ENCODE results near the gene PARD3B.
"Not testable (repeated sequence)": the region's sequence is repeated elsewhere in the genome, so short reads cannot be mapped to it uniquely, and the experiment has no call there.

PARD3B gene

DNA sequence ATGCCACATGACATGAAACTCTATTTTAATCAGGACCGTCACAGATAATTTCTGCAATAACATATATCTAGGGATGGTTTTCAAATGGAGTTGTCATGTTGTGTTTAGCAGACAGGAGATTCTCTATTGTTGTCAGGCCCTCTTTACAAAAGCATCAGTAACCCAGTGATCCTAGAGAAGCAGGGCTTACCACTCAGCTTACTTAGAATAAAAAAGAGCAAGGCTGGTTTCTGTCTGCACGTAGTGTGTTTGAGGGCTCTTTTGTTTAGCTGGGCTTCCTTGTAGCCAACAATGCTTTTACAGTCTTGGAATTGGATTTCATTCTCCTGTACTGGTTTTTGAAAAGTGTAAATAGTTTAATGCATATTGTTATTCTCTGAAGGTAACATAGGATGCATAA, 926.5 kb downstream of the PARD3B start:
- no peak for DNase-seq (ENCODE audit: low spot score)

DNA sequence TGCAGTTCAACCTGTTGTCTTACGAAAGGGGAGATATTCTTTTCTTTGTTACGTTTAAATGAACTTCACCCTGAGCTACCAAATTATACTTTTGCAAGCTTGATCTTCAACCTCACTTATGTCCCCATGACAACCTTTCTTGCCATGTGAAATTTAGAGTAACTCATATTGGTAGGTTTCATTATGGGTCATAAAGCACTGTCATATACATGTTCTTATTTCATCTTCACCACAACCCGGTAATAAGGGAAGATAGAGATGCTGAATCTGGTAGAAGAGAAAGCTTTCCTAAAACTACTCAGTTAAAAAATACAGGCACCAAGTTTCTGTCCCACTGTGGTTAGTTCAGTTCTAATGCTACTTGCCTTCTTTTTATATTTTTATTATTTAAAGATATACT, 928.5 kb downstream of the PARD3B start:
- no peak for DNase-seq (ENCODE audit: low spot score)

- DNase-seq (ENCODE audit: low spot score): no peak
Observed at GRCh38 chr2:205474741-205475415, 929.6 kb downstream of the PARD3B start.

DNA sequence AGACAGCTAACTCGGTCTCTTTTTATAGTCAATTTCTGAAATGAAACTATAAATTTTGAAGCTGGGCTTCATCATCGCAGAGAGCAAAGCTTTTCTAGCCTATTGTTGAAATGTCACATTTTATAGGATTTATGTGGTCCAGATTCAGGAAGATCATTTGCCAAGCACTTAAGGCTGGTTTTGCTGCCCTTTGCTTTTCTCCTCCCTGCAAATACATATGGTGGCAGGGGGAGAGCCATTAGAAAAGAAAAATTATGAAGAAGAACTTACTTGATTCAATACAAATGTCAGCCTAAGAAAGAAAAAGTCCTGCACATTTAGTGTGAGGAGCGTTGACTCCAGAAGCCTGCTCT, 930.1 kb downstream of the PARD3B start:
- no peak for DNase-seq (ENCODE audit: low spot score)

GRCh38 chr2:205477016-205477705, 931.9 kb downstream of the PARD3B start:
- DNase-seq (ENCODE audit: low spot score): peak; percentile 4

DNA sequence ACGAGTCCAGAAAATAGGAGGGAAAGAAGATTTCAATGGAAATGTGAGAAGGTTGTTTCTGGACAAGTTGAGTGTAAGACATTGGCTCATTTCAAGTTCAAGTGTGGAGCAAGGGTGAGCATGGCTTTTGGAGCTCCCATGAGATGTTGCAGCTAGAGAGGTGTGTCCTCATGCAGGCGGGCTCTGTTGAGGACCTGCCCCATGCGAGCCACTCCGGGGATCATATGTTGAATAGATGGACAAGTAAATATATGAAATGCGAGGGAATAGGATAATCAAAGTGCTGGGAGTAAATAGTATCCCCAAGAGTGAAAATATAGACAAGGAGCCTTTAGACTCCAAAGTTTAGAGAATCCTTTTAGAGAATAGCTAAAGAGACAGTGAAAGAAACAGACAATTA, 936.6 kb downstream of the PARD3B start:
- no peak for DNase-seq (ENCODE audit: low spot score)

- no peak for DNase-seq (ENCODE audit: low spot score)
Observed at GRCh38 chr2:205482399-205483081, 937.3 kb downstream of the PARD3B start.

DNA sequence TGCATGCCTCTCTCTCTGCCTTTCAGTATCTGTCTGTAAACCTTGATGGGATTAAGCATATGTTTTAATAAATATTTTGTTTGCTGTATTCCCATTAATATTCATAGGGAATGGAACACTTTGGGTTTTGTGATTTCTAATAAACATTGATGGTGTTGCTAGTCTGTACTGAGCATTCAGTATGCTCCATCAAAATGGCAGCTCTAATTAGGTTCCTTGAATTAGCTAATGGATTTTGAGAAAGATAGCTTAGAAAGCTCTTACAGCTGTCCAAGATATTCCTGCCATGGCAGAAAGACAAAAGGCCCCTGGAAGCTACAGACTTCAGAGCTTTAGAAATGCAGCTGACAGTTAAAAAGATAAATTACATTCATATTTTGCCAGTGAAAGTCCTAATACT, 937.8 kb downstream of the PARD3B start:
- DNase-seq (ENCODE audit: low spot score): no peak

DNA sequence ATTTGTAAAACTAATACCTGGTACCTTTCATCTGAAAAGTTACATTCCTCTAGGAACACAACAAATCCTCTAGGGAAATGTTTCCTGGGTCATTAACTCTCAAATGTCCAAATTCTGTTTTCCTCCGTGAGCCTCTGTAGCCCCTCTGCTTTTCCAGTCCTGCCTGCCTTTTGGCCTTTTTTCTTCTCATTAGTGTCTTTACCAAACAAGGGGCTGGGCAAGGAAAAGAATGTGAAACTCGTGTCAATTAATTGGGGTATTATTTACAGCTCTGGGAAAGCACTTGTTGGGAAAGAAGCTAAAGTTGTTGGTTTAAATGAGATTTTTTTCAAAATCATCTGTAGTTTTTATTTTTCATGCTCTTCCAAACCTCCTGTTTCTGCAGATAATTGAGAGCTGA, 938.9 kb downstream of the PARD3B start:
- DNase-seq (ENCODE audit: low spot score): no peak

DNA sequence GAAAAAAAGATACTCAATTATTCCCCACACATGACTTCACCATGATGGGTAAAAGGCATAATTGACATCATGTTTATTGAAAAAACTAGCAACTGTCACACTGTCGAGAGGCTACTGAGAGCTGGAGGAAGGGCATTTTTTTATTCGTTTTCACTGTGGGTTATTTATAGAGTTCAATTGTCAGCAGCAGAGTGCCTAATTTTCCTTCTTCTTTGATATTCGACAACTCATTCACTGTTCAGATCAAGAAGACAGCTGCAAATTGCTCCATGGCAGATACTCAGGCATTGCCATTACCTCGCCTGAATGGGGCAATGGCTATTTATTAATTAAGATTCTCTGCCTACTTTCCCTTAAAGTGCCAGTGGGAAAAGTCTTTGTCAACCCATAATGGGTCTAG, 939.5 kb downstream of the PARD3B start:
- no peak for DNase-seq (ENCODE audit: low spot score)

GRCh38 chr2:205493528-205493927, 948.3 kb downstream of the PARD3B start:
- not testable (repeated sequence) for DNase-seq (ENCODE audit: low spot score)

GRCh38 chr2:205494537-205495235, 949.4 kb downstream of the PARD3B start:
- DNase-seq (ENCODE audit: low spot score): no peak

DNA sequence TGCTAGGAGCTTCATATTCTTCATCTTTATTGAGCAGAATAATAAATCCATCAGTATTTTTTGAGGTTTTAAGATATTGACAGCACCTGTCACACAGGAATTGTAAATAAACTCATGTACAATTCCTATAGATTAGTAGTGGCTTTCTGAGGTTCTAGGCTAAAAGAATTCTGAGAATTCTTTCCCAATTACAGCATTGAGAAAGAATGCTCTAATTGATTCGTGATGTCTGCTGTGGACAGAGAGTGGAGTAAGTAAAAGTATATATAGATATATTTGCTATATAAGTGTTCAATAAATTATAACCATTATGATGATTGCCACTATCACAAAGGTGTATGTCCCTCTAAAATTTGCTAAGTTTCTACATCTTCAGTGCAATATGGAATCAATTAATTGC, 950.5 kb downstream of the PARD3B start:
- no peak for DNase-seq (ENCODE audit: low spot score)

- DNase-seq (ENCODE audit: low spot score): no peak
Observed at GRCh38 chr2:205496370-205496769, 951.1 kb downstream of the PARD3B start.

- no peak for DNase-seq (ENCODE audit: low spot score)
Observed at GRCh38 chr2:205496772-205497171, 951.5 kb downstream of the PARD3B start.

DNA sequence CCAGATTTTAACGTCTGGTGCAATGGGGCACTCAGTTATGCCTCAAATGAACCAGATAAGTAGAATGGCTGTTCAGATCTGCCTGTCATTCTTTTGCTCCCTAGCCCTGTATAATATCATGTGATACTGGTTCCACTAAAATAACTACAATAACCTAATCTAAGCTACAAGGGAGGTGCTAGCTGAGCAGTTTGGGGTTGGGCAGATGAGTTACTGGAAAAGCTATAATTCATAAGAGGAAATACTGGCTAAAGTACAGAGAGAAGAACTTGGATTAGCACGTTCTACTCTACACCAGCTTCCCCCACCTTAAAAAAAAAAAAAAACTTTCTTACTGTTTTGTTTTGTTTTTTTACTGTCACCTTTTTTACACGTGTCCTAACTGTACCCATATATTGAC, 953.7 kb downstream of the PARD3B start:
- no peak for DNase-seq (ENCODE audit: low spot score)

GRCh38 chr2:205500065-205500464, 954.8 kb downstream of the PARD3B start:
- DNase-seq (ENCODE audit: low spot score): no peak

- no peak for DNase-seq (ENCODE audit: low spot score)
Observed at GRCh38 chr2:205500951-205501350, 955.7 kb downstream of the PARD3B start.

GRCh38 chr2:205501826-205502225, 956.6 kb downstream of the PARD3B start:
- DNase-seq (ENCODE audit: low spot score): no peak

DNA sequence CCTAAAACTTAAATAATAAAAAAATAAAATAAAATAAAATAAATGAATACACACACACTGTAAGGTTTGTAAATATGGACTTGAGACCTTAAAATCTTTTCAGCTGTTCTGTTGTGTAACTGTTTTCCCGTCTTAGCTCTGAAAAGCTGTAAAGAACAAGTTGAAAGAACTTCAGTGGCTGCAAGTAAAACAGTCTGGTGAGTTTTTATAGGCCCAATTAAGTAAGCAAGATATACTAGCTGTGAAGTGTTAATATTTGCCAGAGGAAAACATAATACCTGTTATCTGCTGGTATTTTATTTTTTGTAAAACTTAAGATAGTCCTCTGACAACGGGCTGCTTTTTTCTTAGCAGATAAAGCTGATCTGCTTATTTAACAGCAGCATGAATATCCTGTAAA, 960.1 kb downstream of the PARD3B start:
- DNase-seq (ENCODE audit: low spot score): no peak

GRCh38 chr2:205509655-205510054, 964.4 kb downstream of the PARD3B start:
- no peak for DNase-seq (ENCODE audit: low spot score)

GRCh38 chr2:205510345-205510744, 965.1 kb downstream of the PARD3B start:
- no peak for DNase-seq (ENCODE audit: low spot score)

- no peak for DNase-seq (ENCODE audit: low spot score)
Observed at GRCh38 chr2:205511221-205511620, 965.9 kb downstream of the PARD3B start.

Data from LoVo (cell line).